ENCODE measurements around the gene INKA2.
"Not testable (repeated sequence)": the region's sequence is repeated elsewhere in the genome, so short reads cannot be mapped to it uniquely, and the experiment has no call there.

INKA2 gene

GRCh38 chr1:111749628-111750027 lies 10.4 kb upstream of the INKA2 start:
- DNase-seq, result no peak

- DNase-seq, result no peak
These were observed 8.8 kb upstream of the INKA2 start for GRCh38 chr1:111747947-111748346.

GRCh38 chr1:111747282-111747734 lies 8.1 kb upstream of the INKA2 start:
- peak; percentile 88 for DNase-seq

- no peak for DNase-seq
These were observed 7.4 kb upstream of the INKA2 start for GRCh38 chr1:111746614-111746999.

GRCh38 chr1:111745675-111746613 lies 6.7 kb upstream of the INKA2 start:
- peak; percentile 31 for DNase-seq

- no peak for DNase-seq
These were observed 4.5 kb upstream of the INKA2 start for GRCh38 chr1:111743679-111744101.

GRCh38 chr1:111742938-111743549 lies 3.8 kb upstream of the INKA2 start:
- DNase-seq, result peak; percentile 15

- not testable (repeated sequence) for DNase-seq
These were observed 3.1 kb upstream of the INKA2 start for GRCh38 chr1:111742292-111742691.

- peak; percentile 95 for DNase-seq
These were observed 950 bp upstream of the INKA2 start for GRCh38 chr1:111739925-111740765.

GRCh38 chr1:111738436-111739193 lies 580 bp downstream of the INKA2 start:
- DNase-seq, result peak; percentile 94

- no peak for DNase-seq
These were observed 1.1 kb downstream of the INKA2 start for GRCh38 chr1:111738133-111738435.

- DNase-seq, result peak; percentile 62
These were observed 1.7 kb downstream of the INKA2 start for GRCh38 chr1:111737216-111738132.

GRCh38 chr1:111736548-111737215 lies 2.5 kb downstream of the INKA2 start:
- DNase-seq, result no peak

- peak; percentile 44 for DNase-seq
These were observed 3.2 kb downstream of the INKA2 start for GRCh38 chr1:111735858-111736544.

- no peak for DNase-seq
These were observed 3.9 kb downstream of the INKA2 start for GRCh38 chr1:111735321-111735720.

GRCh38 chr1:111734856-111735255 lies 4.3 kb downstream of the INKA2 start:
- no peak for DNase-seq

GRCh38 chr1:111734426-111734825 lies 4.8 kb downstream of the INKA2 start:
- no peak for DNase-seq

GRCh38 chr1:111733992-111734341 lies 5.2 kb downstream of the INKA2 start:
- no peak for DNase-seq

- peak; percentile 98 for DNase-seq
These were observed 5.8 kb downstream of the INKA2 start for GRCh38 chr1:111733183-111733991.

Measured in DMS53 (cell line).